WTC11 (cell line): ENCODE results near the gene PCSK2. TPM values are rescaled to one million over a fixed set of nuclear protein-coding genes. Genes with fewer than 3 reads are reported as not detected.

Source experiments
- ATAC-seq: fragments of 200-7000 bp; cut with Tn5 transposase; 2 replicates; pipeline ENCODE4 v1.10.0; 2021; ENCODE audit warnings: mild to moderate bottlenecking, moderate library complexity
- CTCF ChIA-PET: fragments of 300-600 bp; sonication (Branson Sonifier 250); formaldehyde crosslinking; loops from one replicate; lab custom pipeline; 2021; ENCODE audit warnings: antibody characterized with exemption; lab: Charles Lee
- POLR2A ChIA-PET: fragments of 350-600 bp; sonication (Branson Sonifier 250); formaldehyde crosslinking; loops from one replicate; lab custom pipeline; 2021; ENCODE audit warnings: antibody characterized with exemption; lab: Charles Lee
- DNase-seq: peaks from one replicate; pipeline ENCODE4 v3.0.0; 2021; ENCODE audit warnings: low spot score
- H3K27ac Mint-ChIP-seq: 2 replicates; pipeline ENCODE4 v1.8.0; 2021; ENCODE audit warnings: mixed read lengths
- H3K27me3 Mint-ChIP-seq: 2 replicates; pipeline ENCODE4 v1.8.0; 2021; ENCODE audit warnings: low read depth, mild to moderate bottlenecking, moderate library complexity, mixed read lengths
- H3K36me3 Mint-ChIP-seq: 2 replicates; pipeline ENCODE4 v1.8.0; 2021; ENCODE audit warnings: mixed read lengths
- H3K4me1 Mint-ChIP-seq: 2 replicates; pipeline ENCODE4 v1.8.0; 2022; ENCODE audit warnings: mixed read lengths
- H3K4me3 Mint-ChIP-seq: 2 replicates; pipeline ENCODE4 v1.8.0; 2021; ENCODE audit warnings: mild to moderate bottlenecking, moderate library complexity, mixed read lengths
- H3K9me3 Mint-ChIP-seq: 2 replicates; pipeline ENCODE4 v1.8.0; 2021; ENCODE audit warnings: mixed read lengths
- AFF4 ChIP-seq: sonication (generic); formaldehyde crosslinking; IDR thresholded peaks from 2 replicates; pipeline ENCODE4 v1.8.1; 2023; ENCODE audit warnings: mild to moderate bottlenecking, missing genetic modification reagents, borderline replicate concordance
- ATF1 ChIP-seq: sonication (generic); formaldehyde crosslinking; IDR thresholded peaks from 2 replicates; pipeline ENCODE4 v1.8.1; 2023; ENCODE audit warnings: mild to moderate bottlenecking, moderate library complexity, missing genetic modification reagents
- CREB1 ChIP-seq: sonication (generic); formaldehyde crosslinking; IDR thresholded peaks from 2 replicates; pipeline ENCODE4 v1.8.0; 2023; ENCODE audit warnings: mild to moderate bottlenecking, missing genetic modification reagents
- E2F1 ChIP-seq: sonication (generic); formaldehyde crosslinking; IDR thresholded peaks from 2 replicates; pipeline ENCODE4 v1.8.0; 2022; ENCODE audit warnings: mild to moderate bottlenecking, missing genetic modification reagents
- ERG ChIP-seq: fragments of 250-450 bp; sonication (Bioruptor Pico); IDR thresholded peaks from 2 replicates; pipeline ENCODE4 v1.8.0; 2021; ENCODE audit warnings: mild to moderate bottlenecking
- ESRRA ChIP-seq: sonication (generic); formaldehyde crosslinking; IDR thresholded peaks from 2 replicates; pipeline ENCODE4 v1.8.1; 2022; ENCODE audit warnings: mild to moderate bottlenecking, missing genetic modification reagents, borderline replicate concordance
- HMGXB4 ChIP-seq: sonication (generic); formaldehyde crosslinking; IDR thresholded peaks from 2 replicates; pipeline ENCODE4 v1.8.1; 2023; ENCODE audit warnings: mild to moderate bottlenecking, moderate library complexity, missing genetic modification reagents
- MAX ChIP-seq: sonication (generic); formaldehyde crosslinking; IDR thresholded peaks from 2 replicates; pipeline ENCODE4 v1.8.0; 2022; ENCODE audit warnings: mild to moderate bottlenecking, missing genetic modification reagents
- MXD4 ChIP-seq: fragments of 250-450 bp; sonication (Bioruptor Pico); IDR thresholded peaks from 2 replicates; pipeline ENCODE4 v1.8.0; 2021; ENCODE audit warnings: mild to moderate bottlenecking, moderate library complexity, borderline replicate concordance
- NFATC4 ChIP-seq: fragments of 250-450 bp; sonication (Bioruptor Pico); IDR thresholded peaks from 2 replicates; pipeline ENCODE4 v1.9.0; 2021; ENCODE audit warnings: mild to moderate bottlenecking
- NFE2L1 ChIP-seq: sonication (generic); formaldehyde crosslinking; IDR thresholded peaks from 2 replicates; pipeline ENCODE4 v1.8.1; 2023; ENCODE audit warnings: missing genetic modification reagents
- PRDM15 ChIP-seq: sonication (generic); formaldehyde crosslinking; IDR thresholded peaks from 2 replicates; pipeline ENCODE4 v1.8.0; 2022; ENCODE audit warnings: missing genetic modification reagents
- SP1 ChIP-seq: sonication (generic); formaldehyde crosslinking; conservative IDR thresholded peaks from 2 replicates; pipeline ENCODE4 v1.8.1; 2022; ENCODE audit warnings: missing genetic modification reagents
- ZNF423 ChIP-seq: fragments of 250-450 bp; sonication (Bioruptor Pico); IDR thresholded peaks from 2 replicates; pipeline ENCODE4 v2.1.2; 2022; ENCODE audit warnings: mild to moderate bottlenecking, moderate library complexity
- ZNF532 ChIP-seq: fragments of 250-450 bp; sonication (Bioruptor Pico); IDR thresholded peaks from 2 replicates; pipeline ENCODE4 v1.9.0; 2021; ENCODE audit warnings: mild to moderate bottlenecking, borderline replicate concordance
- total RNA-seq: library from RNA; stranded (reverse); gene quantifications from 3 replicates; pipeline ENCODE4 v1.2.3, GENCODE V29; 2021

PCSK2 gene
- total RNA-seq, 1 experiment from 2014 or later, result 0.74 TPM

- Mint-ChIP-seq H3K9me3 (peaks cover 3% of the 10 kb centered on the region; the same call in 1 of the 2 replicates), H3K4me1 (no peaks in the 10 kb centered on the region), H3K27me3 (no peaks in the 10 kb centered on the region), H3K27ac (no peak overlapping the region), H3K4me3 (no peak overlapping the region), H3K36me3 (no peaks in the 10 kb centered on the region)
- POLR2A ChIA-PET, result no interaction called here
- no peak for ATAC-seq
- TF ChIP-seq HMGXB4 (CRISPR knock-in tag) (no peak), ZNF423 (CRISPR knock-in tag) (no peak), SP1 (CRISPR knock-in tag) (no peak), ATF1 (CRISPR knock-in tag) (no peak), PRDM15 (no peak), E2F1 (CRISPR knock-in tag) (no peak), MXD4 (CRISPR knock-in tag) (no peak), ZNF532 (CRISPR knock-in tag) (no peak), NFATC4 (CRISPR knock-in tag) (no peak), CREB1 (CRISPR knock-in tag) (no peak), ERG (no peak), MAX (no peak), ESRRA (CRISPR knock-in tag) (no peak), AFF4 (CRISPR knock-in tag) (no peak), NFE2L1 (CRISPR knock-in tag) (no peak)
- CTCF ChIA-PET, result no interaction called here
- no peak for DNase-seq
Observed at GRCh38 chr20:17444091-17444490, 217.3 kb downstream of the PCSK2 start.
